Transverse colon (tissue), 4 donors: ENCODE data around the gene HS2ST1. TPM values are rescaled to one million over a fixed set of nuclear protein-coding genes. Genes with fewer than 3 reads are reported as not detected.
"Not testable (repeated sequence)": the region's sequence is repeated elsewhere in the genome, so short reads cannot be mapped to it uniquely, and the experiment has no call there.

ENCODE experiments used
- DNase-seq: peaks from one replicate; pipeline ENCODE4 v3.0.0-alpha.2; 2019
- H3K27ac ChIP-seq, 4 donors: fragments of 200-600 bp; sonication (generic); 2 replicates each; pipeline ENCODE4 v1.5.1; 2016 to 2018; ENCODE audit warnings: inconsistent platforms in 4 of 4
- H3K27me3 ChIP-seq: fragments of 200-600 bp; sonication (generic); 2 replicates; pipeline ENCODE4 v1.5.1; 2017; ENCODE audit warnings: inconsistent platforms
- H3K36me3 ChIP-seq, 4 donors: fragments of 200-600 bp; sonication (generic); 2 replicates each; pipeline ENCODE4 v1.5.1; 2017 to 2019; ENCODE audit warnings: inconsistent platforms in 4 of 4
- H3K4me1 ChIP-seq, 4 donors: fragments of 200-600 bp; sonication (generic); 2 replicates each; pipeline ENCODE4 v1.5.1; 2017 to 2020; ENCODE audit warnings: inconsistent platforms in 4 of 4
- H3K4me3 ChIP-seq, 4 donors: fragments of 200-600 bp; sonication (generic); 1 replicate in 1 of 4; 2 replicates in 3 of 4; pipeline versions ENCODE4 v1.5.1 to v1.6.1; 2017 to 2019; ENCODE audit warnings: inconsistent platforms in 4 of 4
- H3K9me3 ChIP-seq, 2 donors: fragments of 200-600 bp; sonication (generic); 2 replicates each; pipeline ENCODE4 v1.5.1; 2017 to 2019; ENCODE audit warnings: inconsistent platforms in 2 of 2
- EP300 ChIP-seq: sonication (generic); formaldehyde crosslinking; IDR thresholded peaks from one replicate; pipeline ENCODE4 v1.6.1; 2017; ENCODE audit warnings: antibody characterized with exemption, low read depth
- POLR2A ChIP-seq: fragments of 450-650 bp; IDR thresholded peaks from one replicate; pipeline ENCODE4 v1.6.1; 2016; ENCODE audit warnings: antibody characterized with exemption, mild to moderate bottlenecking, moderate library complexity
- POLR2AphosphoS5 ChIP-seq, 3 donors: sonication (generic); formaldehyde crosslinking; IDR thresholded peaks; one replicate each; pipeline ENCODE4 v1.6.1; 2016; ENCODE audit warnings: antibody characterized with exemption in 3 of 3
- WGBS, 2 donors: methylation state at CpG; one replicate each; pipeline ENCODE4 v1.1.5; 2018; ENCODE audit warnings: low coverage in 1 of 2; 5-methylcytosine and 5-hydroxymethylcytosine counted together
- in situ Hi-C, 4 donors: fragments of 200-750 bp; cut with MboI; loops; one replicate each; pipeline versions ENCODE4 v1.15.0 to v1.15.1; 2017; ENCODE audit warnings: low sequenced_read_pairs in 3 of 4, low pct_ligation_motif_present in 1 of 4, low pct_unique_long_range_greater_than_20kb in 1 of 4
- intact Hi-C: fragments of 100-400 bp; cut with DNase I; formaldehyde crosslinking; loops from one replicate; pipeline ENCODE4 v1.15.1; 2023; ENCODE audit warnings: low total_unique reads
- total RNA-seq, 4 donors: library from RNA; depleted of rRNA; stranded (reverse); fragments of >200 nt; gene quantifications; one replicate each; pipeline ENCODE4 v1.1.0, GENCODE V29; 2016
- TF ChIP-seq, protein P1 (sequence below), 5 experiments: fragments of 200-600 bp in 3 of 5; fragments of 450-650 bp in 2 of 5; sonication (generic) in 3 of 5; IDR thresholded peaks; 1 replicate in 2 of 5; 2 replicates in 3 of 5; pipeline ENCODE4 v1.5.1; 2016 to 2017; ENCODE audit warnings: antibody characterized with exemption in 5 of 5, inconsistent platforms in 3 of 5, mild to moderate bottlenecking in 2 of 5, moderate library complexity in 1 of 5

Gene HS2ST1
- total RNA-seq, 4 donors from 2014 or later, result 1.9 to 17.1 (median 9.9) TPM

DNA sequence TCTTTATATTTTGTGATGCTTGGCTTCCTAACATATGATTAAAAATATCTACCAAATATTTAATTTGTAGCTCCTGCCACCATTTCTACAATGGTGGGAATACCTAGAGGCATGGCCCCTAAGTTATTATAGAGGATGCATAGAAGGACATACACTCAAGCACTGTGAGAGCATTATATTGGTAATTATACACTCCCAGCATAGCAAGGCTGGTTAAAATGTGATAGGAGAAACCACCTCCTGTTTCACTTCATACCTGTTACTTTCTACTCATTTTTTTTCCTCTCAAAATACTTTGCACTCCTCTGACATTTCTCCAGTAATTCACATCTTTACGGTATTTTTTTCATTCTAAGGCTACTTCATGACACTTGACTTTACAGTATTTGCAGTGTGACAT, 92.9 kb downstream of the HS2ST1 start:
- 97 to 100% methylated on average over 1 of the region's 1 CpG for WGBS, 2 donors
- TF ChIP-seq EP300 (no peak), POLR2AphosphoS5 (IDR thresholded peaks at IDR 0.05) (no peak), POLR2A (no peak)
- TF ChIP-seq, protein P1, sequence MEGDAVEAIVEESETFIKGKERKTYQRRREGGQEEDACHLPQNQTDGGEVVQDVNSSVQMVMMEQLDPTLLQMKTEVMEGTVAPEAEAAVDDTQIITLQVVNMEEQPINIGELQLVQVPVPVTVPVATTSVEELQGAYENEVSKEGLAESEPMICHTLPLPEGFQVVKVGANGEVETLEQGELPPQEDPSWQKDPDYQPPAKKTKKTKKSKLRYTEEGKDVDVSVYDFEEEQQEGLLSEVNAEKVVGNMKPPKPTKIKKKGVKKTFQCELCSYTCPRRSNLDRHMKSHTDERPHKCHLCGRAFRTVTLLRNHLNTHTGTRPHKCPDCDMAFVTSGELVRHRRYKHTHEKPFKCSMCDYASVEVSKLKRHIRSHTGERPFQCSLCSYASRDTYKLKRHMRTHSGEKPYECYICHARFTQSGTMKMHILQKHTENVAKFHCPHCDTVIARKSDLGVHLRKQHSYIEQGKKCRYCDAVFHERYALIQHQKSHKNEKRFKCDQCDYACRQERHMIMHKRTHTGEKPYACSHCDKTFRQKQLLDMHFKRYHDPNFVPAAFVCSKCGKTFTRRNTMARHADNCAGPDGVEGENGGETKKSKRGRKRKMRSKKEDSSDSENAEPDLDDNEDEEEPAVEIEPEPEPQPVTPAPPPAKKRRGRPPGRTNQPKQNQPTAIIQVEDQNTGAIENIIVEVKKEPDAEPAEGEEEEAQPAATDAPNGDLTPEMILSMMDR (IDR thresholded peaks at IDR 0.05), result no peak
- Histone ChIP-seq H3K27ac (no peak overlapping the region), H3K4me1 (no peaks in the 10 kb centered on the region), H3K27me3 (no peaks in the 10 kb centered on the region), H3K9me3 (peaks cover 0 to 2% of the 10 kb centered on the region in 2 donors), H3K4me3 (no peak overlapping the region), H3K36me3 (no peaks in the 10 kb centered on the region)
- in situ Hi-C loops, result no loop called here
- DNase-seq, result no peak
- intact Hi-C loops, result no loop called here

GRCh38 chr1:87013385-87013784, 99.0 kb downstream of the HS2ST1 start:
- H3K4me1 ChIP-seq, H3K4me3 ChIP-seq, in situ Hi-C loops, H3K36me3 ChIP-seq, H3K27ac ChIP-seq, H3K27me3 ChIP-seq, DNase-seq: not testable (repeated sequence)
- peaks cover 9 to 14% of the 10 kb centered on the region in 2 donors for H3K9me3 ChIP-seq
- intact Hi-C loops, result loop anchor here (5.0 kb wide), 1 partner anchor 1479 kb away; no protein-coding TSS in a partner anchor

DNA sequence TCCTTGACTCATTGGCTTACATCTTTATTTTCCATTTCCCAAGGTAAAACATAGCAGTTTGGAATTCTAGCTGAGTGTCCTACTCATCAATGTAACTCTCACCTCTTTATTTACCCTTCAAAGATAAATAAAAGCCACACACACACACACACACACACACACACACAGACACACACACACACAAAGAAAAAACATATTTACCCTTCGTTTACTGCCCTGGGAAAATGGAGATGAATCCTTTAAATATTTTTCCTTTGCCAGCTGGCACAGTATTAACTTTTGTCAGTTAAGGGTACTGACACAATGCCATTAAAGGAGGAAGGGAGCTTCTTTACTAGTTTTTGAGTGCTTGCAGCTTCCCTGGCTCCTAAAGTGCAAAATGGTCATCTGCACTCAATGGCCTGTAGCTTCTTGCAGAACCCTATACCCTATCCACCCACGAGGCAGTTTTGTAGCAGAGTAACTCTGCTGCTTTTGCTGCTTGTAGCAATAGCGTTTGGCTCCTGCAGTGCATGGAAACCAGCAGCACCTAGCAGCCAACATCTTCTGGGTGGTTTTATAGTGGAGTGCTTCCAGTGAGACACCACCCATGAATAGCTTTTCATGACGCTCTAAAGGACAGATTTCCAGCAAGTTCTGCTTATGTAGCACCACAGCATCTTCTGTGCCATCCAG, 103.7 kb downstream of the HS2ST1 start:
- no peak for TF ChIP-seq POLR2AphosphoS5 (IDR thresholded peaks at IDR 0.05)
- TF ChIP-seq POLR2A, result no peak
- TF ChIP-seq, protein P1 (IDR thresholded peaks at IDR 0.05), result no peak
- TF ChIP-seq EP300, result no peak
- intact Hi-C loops, result no loop called here
- peaks cover 4 to 6% of the 10 kb centered on the region in 2 donors for H3K9me3 ChIP-seq
- no peak overlapping the region for H3K4me3 ChIP-seq
- in situ Hi-C loops, result no loop called here
- WGBS, 2 donors, result 33 to 60% methylated on average over 1 to 4 of the region's 4 CpGs
- DNase-seq, result no peak
- no peaks in the 10 kb centered on the region for H3K4me1 ChIP-seq
- no peaks in the 10 kb centered on the region for H3K27me3 ChIP-seq
- no peaks in the 10 kb centered on the region for H3K36me3 ChIP-seq
- no peak overlapping the region for H3K27ac ChIP-seq

DNA sequence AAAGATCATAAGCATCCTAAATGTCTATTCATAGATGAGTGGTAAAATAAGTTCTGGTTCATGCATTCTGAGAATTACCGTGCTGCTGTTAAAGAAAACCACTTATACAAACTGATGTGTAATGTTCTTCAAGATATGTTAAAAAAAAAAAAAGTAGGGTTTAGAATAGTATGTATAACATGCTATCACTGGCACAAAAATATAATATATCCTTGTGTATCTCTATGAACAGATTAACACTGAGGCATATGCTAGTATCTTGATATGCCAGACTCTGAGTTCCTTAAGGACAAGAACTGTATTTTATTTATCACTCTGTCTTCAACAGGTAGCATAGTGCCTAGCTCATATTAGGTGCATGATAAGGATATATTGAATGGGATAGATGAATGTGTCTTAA, 108.9 kb downstream of the HS2ST1 start:
- H3K36me3 ChIP-seq, result no peaks in the 10 kb centered on the region
- in situ Hi-C loops (no loop called here), intact Hi-C loops (no loop called here)
- no peak overlapping the region for H3K4me3 ChIP-seq
- no peak overlapping the region for H3K27ac ChIP-seq
- no peak for DNase-seq
- 0 to 2% methylated on average over 1 of the region's 1 CpG for WGBS, 2 donors
- H3K9me3 ChIP-seq, result no peaks in the 10 kb centered on the region
- TF ChIP-seq POLR2A (no peak), POLR2AphosphoS5 (IDR thresholded peaks at IDR 0.05) (no peak), EP300 (no peak)
- TF ChIP-seq, protein P1 (IDR thresholded peaks at IDR 0.05), result no peak
- no peaks in the 10 kb centered on the region for H3K4me1 ChIP-seq
- no peaks in the 10 kb centered on the region for H3K27me3 ChIP-seq
